Natural killer cell (primary cell): ENCODE measurements around the gene KRIT1. TPM values are rescaled to one million over a fixed set of nuclear protein-coding genes. Genes with fewer than 3 reads are reported as not detected.

Experiments
- ATAC-seq, 3 donors: fragments of 150-1000 bp in 2 of 3; fragments of 200-7000 bp in 1 of 3; cut with Tn5 transposase; 1 replicate in 1 of 3; 2 replicates in 2 of 3; pipeline ENCODE4 v1.10.0; 2021; ENCODE audit warnings: mild to moderate bottlenecking in 2 of 3, moderate library complexity in 2 of 3
- DNase-seq, 2 donors: peaks; one replicate each; pipeline versions ENCODE4 v3.0.0 to v3.0.0-alpha.2; 2013 to 2021; ENCODE audit warnings: mixed read lengths in 1 of 2
- H3K27ac ChIP-seq: one replicate; pipeline ENCODE4 v1.5.1; 2013; ENCODE audit warnings: mild to moderate bottlenecking, low read length
- H3K27me3 ChIP-seq: one replicate; pipeline ENCODE4 v1.6.1; 2013; ENCODE audit warnings: low read length; ENCODE audit not compliant: control insufficient read depth, insufficient read depth
- H3K36me3 ChIP-seq: one replicate; pipeline ENCODE4 v1.6.1; 2013; ENCODE audit warnings: low read length; ENCODE audit not compliant: control insufficient read depth, insufficient read depth
- H3K4me1 ChIP-seq: one replicate; pipeline ENCODE4 v1.6.1; 2013; ENCODE audit warnings: low read length; ENCODE audit not compliant: control insufficient read depth, insufficient read depth
- H3K4me3 ChIP-seq: one replicate; pipeline ENCODE4 v1.5.1; 2013; ENCODE audit warnings: low read length
- H3K9me3 ChIP-seq: one replicate; pipeline ENCODE4 v1.6.1; 2013; ENCODE audit warnings: low read length; ENCODE audit not compliant: control insufficient read depth, insufficient read depth
- H3K27ac Mint-ChIP-seq, 2 donors: one replicate each; pipeline ENCODE4 v1.8.0; 2022; ENCODE audit warnings: mild to moderate bottlenecking in 2 of 2, mixed read lengths in 2 of 2, moderate library complexity in 1 of 2
- H3K27me3 Mint-ChIP-seq, 2 donors: one replicate each; pipeline ENCODE4 v1.8.0; 2022; ENCODE audit warnings: low read depth in 2 of 2, mixed read lengths in 2 of 2
- H3K36me3 Mint-ChIP-seq: one replicate; pipeline ENCODE4 v1.8.0; 2022; ENCODE audit warnings: mixed read lengths
- H3K4me1 Mint-ChIP-seq, 2 donors: one replicate each; pipeline ENCODE4 v1.8.0; 2022; ENCODE audit warnings: mixed read lengths in 2 of 2
- H3K4me3 Mint-ChIP-seq: one replicate; pipeline ENCODE4 v1.8.0; 2022; ENCODE audit warnings: mild to moderate bottlenecking, moderate library complexity, mixed read lengths
- H3K9me3 Mint-ChIP-seq, 2 donors: one replicate each; pipeline ENCODE4 v1.8.0; 2022; ENCODE audit warnings: mixed read lengths in 2 of 2
- CTCF ChIP-seq: fragments of 200-600 bp; IDR thresholded peaks from one replicate; pipeline ENCODE4 v1.8.0; 2022; ENCODE audit warnings: antibody characterized with exemption
- WGBS: methylation state at CpG from one replicate; pipeline ENCODE4 v1.1.7; 2013; ENCODE audit warnings: missing lambda C conversion rate; ENCODE audit not compliant: insufficient coverage; 5-methylcytosine and 5-hydroxymethylcytosine counted together
- intact Hi-C: fragments of 100-400 bp; cut with micrococcal nuclease; formaldehyde crosslinking; loops from one replicate; pipeline ENCODE4 v1.14.2; 2022
- total RNA-seq, 4 donors: library from RNA; stranded (reverse); fragments of 120-200 nt in 1 of 4; gene quantifications; one replicate each; pipeline versions ENCODE4 v1.2.3 to v1.2.4, GENCODE V29; 2013 to 2022

KRIT1 gene
- total RNA-seq, 3 donors from 2014 or later (not counting 1 experiment from before 2014, with no cell fraction given): 55.4 to 76.7 (median 62.6) TPM

GRCh38 chr7:92156990-92157389 lies 88.7 kb downstream of the KRIT1 start:
- Mint-ChIP-seq H3K4me1 (peaks cover 0 to 5% of the 10 kb centered on the region in 2 donors), H3K27ac (no peak overlapping the region), H3K27me3 (peaks cover 10 to 26% of the 10 kb centered on the region in 2 donors), H3K4me3 (no peak overlapping the region), H3K9me3 (no peaks in the 10 kb centered on the region), H3K36me3 (no peaks in the 10 kb centered on the region)
- DNase-seq (no peak), ATAC-seq (no peak)
- no peak for TF ChIP-seq CTCF
- no peaks in the 10 kb centered on the region for H3K36me3 ChIP-seq
- H3K27me3 ChIP-seq: no peaks in the 10 kb centered on the region
- H3K4me3 ChIP-seq: no peak overlapping the region
- H3K4me1 ChIP-seq: no peaks in the 10 kb centered on the region
- intact Hi-C loops: no loop called here
- no peaks in the 10 kb centered on the region for H3K9me3 ChIP-seq
- no peak overlapping the region for H3K27ac ChIP-seq

- TF ChIP-seq CTCF: no peak
- ATAC-seq (no peak), DNase-seq (no peak)
- no peaks in the 10 kb centered on the region for H3K36me3 Mint-ChIP-seq
- H3K4me3 Mint-ChIP-seq: no peak overlapping the region
- 100% methylated on average over 1 of the region's 1 CpG for WGBS
- Histone ChIP-seq H3K36me3 (no peaks in the 10 kb centered on the region), H3K9me3 (no peaks in the 10 kb centered on the region), H3K27ac (no peak overlapping the region), H3K4me1 (no peaks in the 10 kb centered on the region), H3K27me3 (no peaks in the 10 kb centered on the region), H3K4me3 (no peak overlapping the region)
- peaks cover 5 to 18% of the 10 kb centered on the region in 2 donors for H3K27me3 Mint-ChIP-seq
- H3K27ac Mint-ChIP-seq: no peak overlapping the region
- no peaks in the 10 kb centered on the region for H3K9me3 Mint-ChIP-seq
- intact Hi-C loops: no loop called here
- peaks cover 0 to 5% of the 10 kb centered on the region in 2 donors for H3K4me1 Mint-ChIP-seq
Measured at GRCh38 chr7:92155108-92155739, 90.5 kb downstream of the KRIT1 start.

GRCh38 chr7:92150450-92151017 lies 95.2 kb downstream of the KRIT1 start:
- 83% methylated on average over 1 of the region's 1 CpG for WGBS
- no peaks in the 10 kb centered on the region for H3K27me3 ChIP-seq
- no peaks in the 10 kb centered on the region for H3K9me3 ChIP-seq
- no peak for TF ChIP-seq CTCF
- no peaks in the 10 kb centered on the region for H3K36me3 Mint-ChIP-seq
- no peaks in the 10 kb centered on the region for H3K9me3 Mint-ChIP-seq
- no peak for DNase-seq
- H3K36me3 ChIP-seq: no peaks in the 10 kb centered on the region
- H3K27ac Mint-ChIP-seq: no peak overlapping the region
- ATAC-seq: no peak
- intact Hi-C loops: no loop called here
- H3K27me3 Mint-ChIP-seq: peaks cover 5 to 8% of the 10 kb centered on the region in 2 donors
- H3K27ac ChIP-seq: no peak overlapping the region
- H3K4me1 Mint-ChIP-seq: no peaks in the 10 kb centered on the region
- no peak overlapping the region for H3K4me3 ChIP-seq
- no peaks in the 10 kb centered on the region for H3K4me1 ChIP-seq
- H3K4me3 Mint-ChIP-seq: no peak overlapping the region
